ENCODE data around the gene TTBK2.

GRCh38 chr15:42788725-42789124, 131.9 kb downstream of the TTBK2 start:
- TF ChIP-seq CTCF (IDR thresholded peaks at IDR 0.05), result no peak
- no peak for TF ChIP-seq POLR2AphosphoS5 (IDR thresholded peaks at IDR 0.05; ENCODE audit: low read depth, low read length)
- TF ChIP-seq, protein P1, sequence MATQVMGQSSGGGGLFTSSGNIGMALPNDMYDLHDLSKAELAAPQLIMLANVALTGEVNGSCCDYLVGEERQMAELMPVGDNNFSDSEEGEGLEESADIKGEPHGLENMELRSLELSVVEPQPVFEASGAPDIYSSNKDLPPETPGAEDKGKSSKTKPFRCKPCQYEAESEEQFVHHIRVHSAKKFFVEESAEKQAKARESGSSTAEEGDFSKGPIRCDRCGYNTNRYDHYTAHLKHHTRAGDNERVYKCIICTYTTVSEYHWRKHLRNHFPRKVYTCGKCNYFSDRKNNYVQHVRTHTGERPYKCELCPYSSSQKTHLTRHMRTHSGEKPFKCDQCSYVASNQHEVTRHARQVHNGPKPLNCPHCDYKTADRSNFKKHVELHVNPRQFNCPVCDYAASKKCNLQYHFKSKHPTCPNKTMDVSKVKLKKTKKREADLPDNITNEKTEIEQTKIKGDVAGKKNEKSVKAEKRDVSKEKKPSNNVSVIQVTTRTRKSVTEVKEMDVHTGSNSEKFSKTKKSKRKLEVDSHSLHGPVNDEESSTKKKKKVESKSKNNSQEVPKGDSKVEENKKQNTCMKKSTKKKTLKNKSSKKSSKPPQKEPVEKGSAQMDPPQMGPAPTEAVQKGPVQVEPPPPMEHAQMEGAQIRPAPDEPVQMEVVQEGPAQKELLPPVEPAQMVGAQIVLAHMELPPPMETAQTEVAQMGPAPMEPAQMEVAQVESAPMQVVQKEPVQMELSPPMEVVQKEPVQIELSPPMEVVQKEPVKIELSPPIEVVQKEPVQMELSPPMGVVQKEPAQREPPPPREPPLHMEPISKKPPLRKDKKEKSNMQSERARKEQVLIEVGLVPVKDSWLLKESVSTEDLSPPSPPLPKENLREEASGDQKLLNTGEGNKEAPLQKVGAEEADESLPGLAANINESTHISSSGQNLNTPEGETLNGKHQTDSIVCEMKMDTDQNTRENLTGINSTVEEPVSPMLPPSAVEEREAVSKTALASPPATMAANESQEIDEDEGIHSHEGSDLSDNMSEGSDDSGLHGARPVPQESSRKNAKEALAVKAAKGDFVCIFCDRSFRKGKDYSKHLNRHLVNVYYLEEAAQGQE (IDR thresholded peaks at IDR 0.05; ENCODE audit: insufficient read depth in 1 of 2, low read depth in 2 of 2, low read length in 1 of 2), result no peak
- TF ChIP-seq SIN3A (IDR thresholded peaks at IDR 0.05; ENCODE audit: borderline replicate concordance, insufficient read depth, low read depth, low read length), result no peak
- no peak for TF ChIP-seq TCF7L2 (IDR thresholded peaks at IDR 0.05; ENCODE audit: low read depth, low read length)

Data from Panc1 (cell line).